ENCODE data around the gene USP5.
A peak's percentile ranks its signal among the peaks of the same experiment; 100 is the strongest.

Gene USP5

DNA sequence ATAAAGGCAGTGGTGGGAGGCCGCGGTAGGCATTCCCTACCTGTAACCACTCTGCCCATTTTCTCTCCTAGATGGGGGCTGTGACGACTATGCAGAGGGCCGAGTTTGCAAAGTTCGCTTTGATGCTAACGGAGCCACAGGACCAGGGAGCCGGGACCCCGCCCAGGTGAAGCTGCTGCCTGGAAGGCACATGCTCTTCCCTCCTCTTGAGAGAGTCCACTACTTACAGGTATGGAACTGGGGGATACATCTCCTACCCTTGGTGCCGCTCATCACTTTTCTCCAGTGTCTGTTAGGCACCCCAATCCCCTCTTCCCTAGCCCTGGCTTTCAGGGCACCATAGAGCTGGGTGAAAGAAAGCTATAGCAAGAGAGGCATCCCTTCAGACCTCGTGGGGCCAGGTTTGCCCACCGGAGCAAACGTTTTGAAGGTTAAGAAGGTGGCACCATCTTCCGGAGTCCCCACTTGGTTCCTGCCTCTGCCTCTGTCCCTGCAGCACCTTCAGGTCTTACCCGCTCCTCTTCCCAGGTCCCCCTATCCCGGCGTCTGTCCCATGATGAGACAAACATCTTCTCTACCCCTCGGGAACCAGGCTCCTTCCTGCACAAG is 25.7 kb upstream of the USP5 start:
- DNase-seq, result no peak

DNA sequence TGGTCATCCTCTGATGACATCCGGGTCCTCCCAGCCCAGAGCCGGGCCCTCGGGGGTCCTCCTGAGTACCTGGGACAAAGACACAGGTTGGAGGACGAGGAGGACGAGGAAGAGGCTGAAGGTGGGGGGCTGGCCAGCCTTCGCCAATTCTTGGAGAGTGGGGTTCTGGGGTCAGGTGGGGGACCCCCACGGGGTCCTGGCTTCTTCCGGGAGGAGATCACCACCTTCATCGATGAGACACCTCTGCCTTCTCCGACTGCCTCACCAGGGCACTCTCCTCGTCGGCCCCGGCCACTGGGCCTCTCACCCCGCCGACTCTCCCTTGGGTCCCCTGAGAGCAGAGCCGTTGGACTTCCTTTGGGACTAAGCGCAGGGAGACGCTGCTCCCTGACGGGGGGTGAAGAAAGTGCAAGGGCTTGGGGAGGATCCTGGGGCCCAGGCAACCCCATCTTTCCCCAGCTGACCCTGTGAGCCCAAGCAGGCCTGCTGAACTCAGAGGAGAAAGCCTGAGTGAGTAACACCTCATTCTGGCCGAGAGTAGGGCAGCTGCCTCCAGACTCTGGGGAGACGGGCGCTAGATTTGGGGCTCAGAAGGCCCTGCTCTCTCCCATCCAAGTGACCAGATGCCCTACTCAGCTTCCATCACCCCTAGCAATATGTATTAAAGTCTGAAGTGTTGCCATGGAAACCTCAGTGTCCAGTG is 25.1 kb upstream of the USP5 start:
- no peak for DNase-seq

DNA sequence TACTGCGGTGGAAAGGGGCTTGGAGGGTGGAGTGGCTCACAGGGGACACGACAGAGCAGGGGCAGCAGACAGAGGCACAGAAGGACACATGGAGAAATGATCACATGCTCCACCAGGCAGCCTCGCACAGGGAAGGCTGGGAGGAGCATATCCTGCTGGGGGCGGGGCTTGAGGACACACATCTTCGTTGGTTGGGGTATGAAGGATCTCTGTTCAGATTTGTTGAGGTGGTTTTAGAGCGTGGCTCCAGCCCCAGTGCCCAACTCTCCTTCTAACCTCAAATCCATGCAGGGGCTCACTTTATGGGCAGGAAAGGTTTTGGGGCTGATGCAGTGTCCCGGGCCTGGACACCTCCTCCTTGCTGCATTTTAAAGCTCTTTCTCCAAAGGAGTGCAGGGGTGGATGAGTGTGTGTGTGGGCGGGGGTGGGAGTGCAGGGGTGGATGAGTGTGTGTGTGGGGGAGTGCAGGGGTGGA is 24.5 kb upstream of the USP5 start:
- peak; percentile 70 for DNase-seq

DNA sequence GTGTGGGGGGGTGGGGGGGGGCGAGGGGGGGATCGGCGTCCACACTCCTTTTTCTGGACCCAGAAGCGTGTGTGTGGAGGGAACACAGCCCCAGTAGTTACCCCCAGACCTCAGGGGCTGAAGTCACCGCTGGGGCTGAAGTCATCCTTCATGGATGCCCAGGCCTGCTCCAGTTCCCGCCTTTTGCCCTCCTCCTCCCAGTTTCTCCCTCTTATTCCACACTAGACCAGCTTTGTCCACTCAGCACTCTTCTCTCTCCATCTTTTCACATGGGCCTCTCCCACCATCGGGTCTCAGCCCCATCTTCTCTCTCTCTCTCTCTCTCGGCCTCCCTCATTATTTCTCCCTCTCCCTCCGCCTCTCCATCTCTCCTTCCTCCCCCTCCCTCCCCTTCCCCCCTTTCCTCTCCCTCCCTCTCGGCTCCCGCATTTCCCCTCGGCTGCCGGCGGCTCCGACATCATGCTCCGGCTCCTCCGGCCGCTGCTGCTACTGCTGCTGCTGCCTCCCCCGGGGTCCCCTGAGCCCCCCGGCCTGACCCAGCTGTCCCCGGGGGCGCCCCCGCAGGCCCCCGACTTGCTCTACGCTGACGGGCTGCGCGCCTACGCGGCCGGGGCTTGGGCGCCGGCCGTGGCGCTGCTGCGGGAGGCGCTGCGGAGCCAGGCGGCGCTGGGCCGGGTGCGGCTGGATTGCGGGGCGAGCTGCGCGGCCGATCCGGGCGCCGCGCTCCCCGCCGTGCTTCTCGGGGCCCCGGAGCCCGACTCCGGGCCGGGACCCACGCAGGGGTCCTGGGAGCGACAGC is 23.8 kb upstream of the USP5 start, which contains the start of gene P3H3:
TSS of gene P3H3 (plus strand) at position 426 of the 799 bp plus-strand sequence. CDS start at position 460, 34 bp downstream.
- DNase-seq, result no peak

GRCh38 chr12:6828781-6829535 is 23.0 kb upstream of the USP5 start:
- DNase-seq, result no peak

DNA sequence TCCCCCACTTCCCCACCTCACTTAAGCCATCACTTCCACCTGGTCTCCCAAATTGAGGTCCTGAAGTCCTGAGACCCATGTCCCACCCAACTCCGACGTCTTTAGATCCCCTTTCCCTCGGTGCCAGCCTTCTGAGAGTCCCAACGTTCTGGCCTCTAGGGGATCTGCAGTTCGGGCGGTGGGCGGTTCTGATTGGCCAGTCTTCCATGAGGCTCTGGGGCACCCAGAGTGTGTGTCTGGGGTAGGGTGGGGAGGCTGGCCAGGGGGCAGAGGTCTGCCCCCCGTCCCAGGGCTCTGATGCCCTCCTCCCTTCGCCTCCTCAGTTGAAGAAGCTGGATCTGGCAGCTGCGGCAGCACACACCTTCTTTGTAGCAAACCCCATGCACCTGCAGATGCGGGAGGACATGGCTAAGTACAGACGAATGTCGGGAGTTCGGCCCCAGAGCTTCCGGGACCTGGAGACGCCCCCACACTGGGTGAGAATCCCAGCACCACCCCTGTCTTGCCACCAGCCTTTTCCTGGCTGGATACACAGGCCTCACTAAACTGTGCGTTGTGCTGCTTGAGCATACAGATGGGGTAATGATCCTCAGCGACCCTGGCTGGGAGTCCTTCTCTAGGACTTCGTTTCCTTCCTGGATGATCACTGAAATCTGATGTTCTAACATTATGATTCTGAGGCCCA is 22.3 kb upstream of the USP5 start:
- no peak for DNase-seq

GRCh38 chr12:6830286-6830890 is 21.6 kb upstream of the USP5 start:
- DNase-seq, result no peak

- DNase-seq, result no peak
These were observed 21.0 kb upstream of the USP5 start for GRCh38 chr12:6830999-6831398.

DNA sequence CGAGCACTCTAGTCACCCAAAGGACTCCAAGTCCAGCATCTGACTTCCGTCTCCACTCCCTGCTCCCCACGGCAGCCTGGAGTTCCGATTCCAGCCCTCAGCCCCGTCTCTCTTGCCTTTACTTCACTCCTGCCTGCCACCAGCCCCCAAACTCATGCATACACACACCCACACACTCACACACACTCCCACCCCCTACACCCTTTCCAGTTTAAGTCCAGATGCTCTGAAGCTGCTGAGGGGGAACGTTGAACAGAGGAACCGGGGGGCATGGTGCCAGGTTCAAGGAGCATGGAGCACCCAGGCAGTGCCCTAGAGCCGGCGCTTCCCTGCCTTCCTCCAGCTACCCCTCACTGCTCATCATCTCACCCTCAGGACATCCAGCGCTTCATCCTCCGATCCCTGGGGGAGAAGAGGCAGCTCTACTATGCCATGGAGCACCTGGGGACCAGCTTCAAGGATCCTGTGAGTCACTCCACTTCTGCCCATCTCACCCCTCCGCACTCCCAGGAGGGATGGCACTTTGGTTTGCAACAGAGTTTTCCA is 20.4 kb upstream of the USP5 start:
- no peak for DNase-seq

DNA sequence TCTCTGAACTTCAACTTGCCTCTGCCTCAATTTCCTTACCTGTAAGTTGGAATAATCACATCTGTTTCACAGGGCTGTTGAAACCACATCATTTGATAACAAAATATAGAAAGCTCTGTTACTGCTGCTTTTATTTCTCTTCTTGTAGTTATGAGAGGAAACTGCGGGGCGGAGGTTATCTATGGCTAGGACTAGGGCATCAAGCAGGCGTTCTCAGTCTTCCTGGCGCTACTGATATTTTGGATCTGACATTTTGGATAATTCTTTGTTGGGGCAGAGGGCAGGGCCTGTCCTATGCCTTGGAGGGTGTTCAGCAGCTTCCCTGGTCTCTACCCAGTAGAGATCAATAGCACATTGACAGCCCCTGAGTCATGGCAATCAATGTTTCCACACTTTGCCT is 19.8 kb upstream of the USP5 start:
- no peak for DNase-seq

GRCh38 chr12:6833189-6833890 is 18.6 kb upstream of the USP5 start:
- DNase-seq, result no peak

DNA sequence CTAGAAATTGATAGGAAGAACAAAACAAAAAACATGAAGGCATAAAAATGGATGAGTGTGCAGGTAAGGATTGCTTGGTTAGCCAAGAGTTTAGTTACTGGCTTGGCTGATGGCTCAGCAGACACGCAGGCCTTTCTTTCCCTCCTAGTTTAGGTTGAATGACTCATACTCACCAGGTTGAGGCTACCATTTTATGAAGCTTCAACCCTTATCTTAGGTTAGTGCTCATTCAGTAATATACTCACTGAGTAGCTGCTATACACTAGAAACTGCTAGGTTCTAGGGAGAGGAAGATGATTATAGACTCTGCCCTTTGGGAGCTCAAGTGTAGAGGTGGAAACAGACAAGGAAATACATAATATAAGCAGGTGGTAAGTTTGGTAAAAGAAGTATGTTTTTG is 17.7 kb upstream of the USP5 start:
- DNase-seq, result no peak

DNA sequence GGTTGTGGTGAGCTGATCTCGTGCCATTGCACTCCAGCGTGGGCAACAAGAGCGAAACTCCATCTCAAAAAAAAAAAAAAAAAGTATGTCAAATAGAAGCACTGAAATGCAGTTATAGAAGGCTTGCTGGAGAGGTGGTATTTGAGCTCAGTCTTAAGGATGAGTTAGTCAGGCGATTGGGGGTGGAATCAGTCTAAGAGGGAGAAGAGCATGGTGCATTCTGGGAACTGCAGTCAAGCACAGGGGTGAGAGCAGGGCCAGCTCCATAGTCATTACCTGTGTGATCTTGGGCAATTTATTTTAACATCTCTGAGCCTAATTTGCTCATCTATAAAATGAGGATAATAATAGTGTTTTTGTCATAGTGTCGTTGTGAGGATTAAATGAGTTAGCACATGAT is 17.1 kb upstream of the USP5 start:
- DNase-seq, result no peak

DNA sequence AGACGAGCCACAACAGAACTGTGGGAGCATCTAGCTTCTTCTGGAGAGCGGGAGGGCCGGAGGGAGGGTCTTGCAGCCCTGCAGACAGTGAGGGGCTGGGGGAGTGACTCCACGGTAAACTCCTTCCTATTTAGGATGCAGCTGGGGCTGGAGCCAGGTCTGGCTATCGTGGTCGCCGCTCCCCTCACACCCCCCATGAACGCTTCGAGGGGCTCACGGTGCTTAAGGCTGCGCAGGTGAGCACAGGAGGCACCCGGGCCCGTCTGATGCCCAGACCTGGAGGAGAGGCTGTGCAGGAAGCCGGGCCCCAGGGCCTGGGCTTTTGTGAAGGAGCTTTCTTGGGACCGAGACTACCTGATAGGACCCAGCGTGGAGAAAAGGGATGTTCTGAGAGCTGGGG is 15.1 kb upstream of the USP5 start:
- no peak for DNase-seq

DNA sequence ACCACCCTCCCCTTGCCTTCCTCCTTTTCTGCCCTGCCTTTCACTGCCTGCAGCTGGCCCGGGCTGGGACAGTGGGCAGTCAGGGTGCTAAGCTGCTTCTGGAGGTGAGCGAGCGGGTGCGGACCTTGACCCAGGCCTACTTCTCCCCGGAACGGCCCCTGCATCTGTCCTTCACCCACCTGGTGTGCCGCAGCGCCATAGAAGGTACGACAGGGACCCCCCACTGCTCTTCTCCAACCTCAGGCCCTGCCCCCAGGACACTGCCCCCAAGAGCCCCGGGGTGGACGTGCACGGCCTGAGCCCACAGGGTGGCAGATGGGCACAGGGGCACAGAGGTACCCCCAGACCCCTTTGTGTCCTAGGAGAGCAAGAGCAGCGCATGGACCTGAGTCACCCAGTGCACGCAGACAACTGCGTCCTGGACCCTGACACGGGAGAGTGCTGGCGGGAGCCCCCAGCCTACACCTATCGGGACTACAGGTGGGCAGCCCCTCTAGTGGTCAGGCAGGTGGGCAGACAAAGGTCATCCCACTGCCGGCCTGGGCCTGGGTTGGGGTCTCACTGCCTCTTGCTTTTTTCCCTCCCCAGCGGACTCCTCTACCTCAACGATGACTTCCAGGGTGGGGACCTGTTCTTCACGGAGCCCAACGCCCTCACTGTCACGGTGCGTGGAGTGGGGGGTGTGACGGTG is 14.4 kb upstream of the USP5 start:
- DNase-seq, result no peak

GRCh38 chr12:6838854-6839253 is 13.1 kb upstream of the USP5 start:
- no peak for DNase-seq

DNA sequence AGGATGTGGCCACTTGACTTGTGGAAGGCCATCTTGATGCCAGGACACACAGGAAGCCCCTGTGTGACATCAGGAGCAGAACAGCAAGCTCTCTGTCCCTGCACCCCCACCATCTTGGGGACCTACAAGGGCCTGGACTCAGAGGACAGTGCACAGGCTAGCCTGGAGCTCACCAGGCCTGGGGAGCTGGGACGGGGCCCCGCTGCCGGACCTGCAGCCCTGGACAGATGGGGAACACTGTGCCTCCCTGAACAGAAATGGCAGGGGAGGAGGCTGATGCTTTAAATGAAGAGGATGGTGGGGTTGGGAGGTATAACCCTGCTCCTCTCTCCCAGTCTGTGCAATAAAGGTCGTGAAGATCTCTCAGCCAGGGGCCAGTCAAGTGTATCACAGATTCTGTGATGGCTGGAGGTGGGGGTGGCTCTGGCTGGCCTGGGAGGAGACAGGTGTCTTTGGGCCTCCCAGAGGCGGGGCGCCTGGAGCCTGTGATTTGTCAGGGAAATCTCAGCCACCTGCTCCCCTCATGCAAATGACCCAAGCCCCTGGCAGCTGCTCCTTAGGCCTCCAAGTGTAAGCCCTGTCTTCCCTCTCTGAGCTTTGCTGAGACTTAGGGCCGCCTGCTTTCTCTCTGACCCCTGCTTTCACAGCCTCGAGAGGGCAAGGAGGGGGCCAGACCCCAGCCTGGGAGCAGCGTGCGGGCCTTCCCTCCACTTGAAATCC is 12.3 kb upstream of the USP5 start:
- DNase-seq, result peak; percentile 30

DNA sequence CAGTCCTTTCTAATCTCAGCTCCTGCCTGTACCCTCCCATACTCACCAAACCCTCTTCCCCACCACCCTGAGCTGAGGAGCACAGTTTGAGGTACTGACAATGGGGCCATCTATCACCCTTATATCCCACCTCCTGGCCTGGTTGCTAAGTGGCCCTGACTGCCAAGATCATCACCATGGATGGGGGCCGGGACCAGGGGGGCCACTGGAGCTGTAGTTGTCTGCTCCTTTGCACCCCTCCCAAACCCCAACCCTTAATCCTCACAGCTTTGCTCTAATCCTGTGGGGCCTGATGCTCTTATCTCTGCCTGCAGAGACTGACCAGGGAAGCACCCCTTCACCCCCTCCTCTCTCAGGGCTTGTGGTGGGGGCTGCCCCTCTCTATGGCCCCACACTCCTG is 11.6 kb upstream of the USP5 start:
- DNase-seq, result no peak

GRCh38 chr12:6840761-6841515 is 11.0 kb upstream of the USP5 start, which contains the start of gene GNB3:
GNB3 (plus strand) TSS chr12:6840925; CDS start chr12:6841288, 363 bp downstream.
- DNase-seq, result no peak

Data from NCI-H1436 treated with DMSO at 0.1 percent for 48 hours (cell line).